Measurements from ENCODE around the gene SEMA7A.

The SEMA7A gene

DNA sequence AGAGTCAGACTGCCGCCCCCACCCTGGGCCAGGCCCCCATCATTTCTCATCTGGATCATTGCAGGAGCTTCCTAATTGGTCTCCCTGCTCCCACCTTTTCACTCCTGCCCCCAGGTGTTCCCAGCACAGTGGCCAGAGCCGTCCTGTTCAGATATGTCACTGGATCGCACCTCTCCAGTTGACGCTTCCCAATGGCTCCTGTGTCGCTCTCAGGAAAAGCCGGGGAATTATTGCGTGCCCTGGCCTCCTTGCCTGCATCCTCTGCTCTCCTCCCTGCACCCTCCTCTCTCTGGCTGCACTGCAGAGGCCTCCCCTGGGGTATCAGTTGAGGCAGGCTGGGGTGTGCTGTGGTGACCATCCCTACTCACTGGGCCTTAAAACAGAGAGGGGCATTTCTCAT, 40.9 kb downstream of the SEMA7A start:
- Histone ChIP-seq H3K27ac (ENCODE audit: low read depth, low read length, poor library complexity, severe bottlenecking) (no peak overlapping the region), H3K79me2 (ENCODE audit: insufficient read depth, low read length) (no peaks in the 10 kb centered on the region), H3K9ac (ENCODE audit: low read length) (no peak overlapping the region), H3K27me3 (ENCODE audit: insufficient read depth, low read length) (0 out of 2 replicates have a peak, but pooled peaks cover 7% of the 10 kb centered on the region), H3K4me2 (ENCODE audit: low read length) (no peak overlapping the region), H4K20me1 (ENCODE audit: insufficient read depth, low read length) (no peaks in the 10 kb centered on the region), H3K4me1 (ENCODE audit: insufficient read depth, low read length, severe bottlenecking) (no peaks in the 10 kb centered on the region), H3F3A (ENCODE audit: insufficient read depth, low read length) (no peaks in the 10 kb centered on the region), H3K9me3 (ENCODE audit: low read length) (no peaks in the 10 kb centered on the region), H3K36me3 (ENCODE audit: insufficient read depth, low read length) (no peaks in the 10 kb centered on the region), H3K9me2 (ENCODE audit: low read depth, low read length) (no peaks in the 10 kb centered on the region), H3K4me3 (ENCODE audit: low read depth, low read length, poor library complexity, severe bottlenecking) (no peak overlapping the region), H2AFZ (ENCODE audit: low read length) (no peak overlapping the region)
- TF ChIP-seq, protein P1, sequence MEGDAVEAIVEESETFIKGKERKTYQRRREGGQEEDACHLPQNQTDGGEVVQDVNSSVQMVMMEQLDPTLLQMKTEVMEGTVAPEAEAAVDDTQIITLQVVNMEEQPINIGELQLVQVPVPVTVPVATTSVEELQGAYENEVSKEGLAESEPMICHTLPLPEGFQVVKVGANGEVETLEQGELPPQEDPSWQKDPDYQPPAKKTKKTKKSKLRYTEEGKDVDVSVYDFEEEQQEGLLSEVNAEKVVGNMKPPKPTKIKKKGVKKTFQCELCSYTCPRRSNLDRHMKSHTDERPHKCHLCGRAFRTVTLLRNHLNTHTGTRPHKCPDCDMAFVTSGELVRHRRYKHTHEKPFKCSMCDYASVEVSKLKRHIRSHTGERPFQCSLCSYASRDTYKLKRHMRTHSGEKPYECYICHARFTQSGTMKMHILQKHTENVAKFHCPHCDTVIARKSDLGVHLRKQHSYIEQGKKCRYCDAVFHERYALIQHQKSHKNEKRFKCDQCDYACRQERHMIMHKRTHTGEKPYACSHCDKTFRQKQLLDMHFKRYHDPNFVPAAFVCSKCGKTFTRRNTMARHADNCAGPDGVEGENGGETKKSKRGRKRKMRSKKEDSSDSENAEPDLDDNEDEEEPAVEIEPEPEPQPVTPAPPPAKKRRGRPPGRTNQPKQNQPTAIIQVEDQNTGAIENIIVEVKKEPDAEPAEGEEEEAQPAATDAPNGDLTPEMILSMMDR (IDR thresholded peaks at IDR 0.05; ENCODE audit: low read length): no peak
- TF ChIP-seq EZH2 (IDR thresholded peaks at IDR 0.05; ENCODE audit: borderline replicate concordance, low read length): no peak

DNA sequence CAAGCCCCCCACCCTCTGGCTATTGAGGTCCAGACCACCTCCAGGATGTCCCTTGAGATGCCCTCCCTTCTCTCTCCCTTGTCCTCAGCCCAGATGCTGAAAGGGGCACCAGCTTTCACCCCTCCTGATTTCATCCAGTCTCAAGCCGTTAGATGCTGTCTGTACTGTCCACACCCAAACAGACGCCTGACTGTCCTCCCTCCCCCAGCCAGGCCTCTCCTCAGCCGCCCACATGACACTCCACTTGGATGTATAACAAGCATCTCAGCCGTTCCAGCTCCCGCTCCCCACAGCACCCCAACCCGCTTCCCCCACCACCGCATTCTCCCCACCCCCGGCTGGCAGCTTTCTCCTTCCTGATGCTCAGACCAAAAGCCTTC, 41.3 kb downstream of the SEMA7A start:
- no peaks in the 10 kb centered on the region for H3F3A ChIP-seq (ENCODE audit: insufficient read depth, low read length)
- no peaks in the 10 kb centered on the region for H4K20me1 ChIP-seq (ENCODE audit: insufficient read depth, low read length)
- H3K27me3 ChIP-seq (ENCODE audit: insufficient read depth, low read length): 0 out of 2 replicates have a peak, but pooled peaks cover 7% of the 10 kb centered on the region
- no peak overlapping the region for H3K9ac ChIP-seq (ENCODE audit: low read length)
- H3K27ac ChIP-seq (ENCODE audit: low read depth, low read length, poor library complexity, severe bottlenecking): no peak overlapping the region
- H3K4me1 ChIP-seq (ENCODE audit: insufficient read depth, low read length, severe bottlenecking): no peaks in the 10 kb centered on the region
- no peaks in the 10 kb centered on the region for H3K79me2 ChIP-seq (ENCODE audit: insufficient read depth, low read length)
- TF ChIP-seq, protein P1 (IDR thresholded peaks at IDR 0.05; ENCODE audit: low read length): no peak
- TF ChIP-seq EZH2 (IDR thresholded peaks at IDR 0.05; ENCODE audit: borderline replicate concordance, low read length): no peak
- H2AFZ ChIP-seq (ENCODE audit: low read length): no peak overlapping the region
- no peaks in the 10 kb centered on the region for H3K36me3 ChIP-seq (ENCODE audit: insufficient read depth, low read length)
- H3K9me3 ChIP-seq (ENCODE audit: low read length): no peaks in the 10 kb centered on the region
- H3K4me3 ChIP-seq (ENCODE audit: low read depth, low read length, poor library complexity, severe bottlenecking): no peak overlapping the region
- H3K9me2 ChIP-seq (ENCODE audit: low read depth, low read length): no peaks in the 10 kb centered on the region
- H3K4me2 ChIP-seq (ENCODE audit: low read length): no peak overlapping the region

- Histone ChIP-seq H3K36me3 (ENCODE audit: insufficient read depth, low read length) (no peaks in the 10 kb centered on the region), H3K27me3 (ENCODE audit: insufficient read depth, low read length) (0 out of 2 replicates have a peak, but pooled peaks cover 7% of the 10 kb centered on the region), H3K79me2 (ENCODE audit: insufficient read depth, low read length) (no peaks in the 10 kb centered on the region), H3K4me1 (ENCODE audit: insufficient read depth, low read length, severe bottlenecking) (no peaks in the 10 kb centered on the region), H3K9me2 (ENCODE audit: low read depth, low read length) (no peaks in the 10 kb centered on the region), H3F3A (ENCODE audit: insufficient read depth, low read length) (no peaks in the 10 kb centered on the region), H3K9ac (ENCODE audit: low read length) (no peak overlapping the region), H2AFZ (ENCODE audit: low read length) (no peak overlapping the region), H3K4me2 (ENCODE audit: low read length) (no peak overlapping the region), H3K27ac (ENCODE audit: low read depth, low read length, poor library complexity, severe bottlenecking) (no peak overlapping the region), H4K20me1 (ENCODE audit: insufficient read depth, low read length) (no peaks in the 10 kb centered on the region), H3K9me3 (ENCODE audit: low read length) (no peaks in the 10 kb centered on the region), H3K4me3 (ENCODE audit: low read depth, low read length, poor library complexity, severe bottlenecking) (no peak overlapping the region)
- TF ChIP-seq, protein P1 (IDR thresholded peaks at IDR 0.05; ENCODE audit: low read length): no peak
- no peak for TF ChIP-seq EZH2 (IDR thresholded peaks at IDR 0.05; ENCODE audit: borderline replicate concordance, low read length)
Measured at GRCh38 chr15:74391582-74392450, 41.9 kb downstream of the SEMA7A start.
